GM23338 (cell line): ENCODE measurements around the gene KCNMA1. TPM values are rescaled to one million over a fixed set of nuclear protein-coding genes. Genes with fewer than 3 reads are reported as not detected.

Experiments used
- ATAC-seq: fragments of 200-7000 bp; cut with Tn5 transposase; 3 replicates; pipeline ENCODE4 v1.9.1; 2020
- DNase-seq: peaks from one replicate; pipeline ENCODE4 v3.0.0-alpha.2; 2015; ENCODE audit warnings: low spot score
- H2AFZ ChIP-seq: fragments of 200-600 bp; sonication (generic); 2 replicates; pipeline ENCODE4 v1.8.0; 2016; ENCODE audit warnings: antibody characterized with exemption, mild to moderate bottlenecking, moderate library complexity
- H3F3A ChIP-seq: fragments of 200-600 bp; sonication (generic); replicated peaks from 2 replicates; pipeline ENCODE4 v1.8.0; 2017; ENCODE audit warnings: antibody characterized with exemption, mixed run types, low read depth
- H3K27ac ChIP-seq: fragments of 200-600 bp; sonication (generic); 2 replicates; pipeline ENCODE4 v1.6.1; 2016; ENCODE audit warnings: low read depth
- H3K27me3 ChIP-seq: fragments of 200-600 bp; sonication (generic); 2 replicates; pipeline ENCODE4 v1.8.0; 2016; ENCODE audit warnings: mild to moderate bottlenecking, mixed run types, moderate library complexity; ENCODE audit not compliant: insufficient read depth
- H3K36me3 ChIP-seq: fragments of 200-600 bp; sonication (generic); 2 replicates; pipeline ENCODE4 v1.8.0; 2016; ENCODE audit warnings: mild to moderate bottlenecking; ENCODE audit not compliant: insufficient read depth
- H3K4me1 ChIP-seq: fragments of 200-600 bp; sonication (generic); 2 replicates; pipeline ENCODE4 v1.8.0; 2016; ENCODE audit warnings: mild to moderate bottlenecking, moderate library complexity; ENCODE audit not compliant: insufficient read depth
- H3K4me2 ChIP-seq: fragments of 200-600 bp; sonication (generic); 2 replicates; pipeline ENCODE4 v1.7.1; 2017; ENCODE audit warnings: mixed run types
- H3K4me3 ChIP-seq: fragments of 200-600 bp; sonication (generic); 2 replicates; pipeline ENCODE4 v1.6.1; 2016; ENCODE audit warnings: mixed run types
- H3K79me2 ChIP-seq: fragments of 200-600 bp; sonication (generic); replicated peaks from 2 replicates; pipeline ENCODE4 v1.8.0; 2017; ENCODE audit warnings: mild to moderate bottlenecking; ENCODE audit not compliant: insufficient read depth
- H3K9me2 ChIP-seq: fragments of 200-600 bp; sonication (generic); 2 replicates; pipeline ENCODE4 v1.8.0; 2017; ENCODE audit not compliant: insufficient read depth
- H4K20me1 ChIP-seq: fragments of 200-600 bp; sonication (generic); replicated peaks from 2 replicates; pipeline ENCODE4 v1.8.0; 2017; ENCODE audit warnings: mild to moderate bottlenecking; ENCODE audit not compliant: insufficient read depth
- H3K27ac Mint-ChIP-seq: 2 replicates; pipeline ENCODE4 v1.8.0; 2020; ENCODE audit warnings: inconsistent platforms, mild to moderate bottlenecking, moderate library complexity, mixed read lengths
- H3K27me3 Mint-ChIP-seq: 3 replicates; pipeline ENCODE4 v1.8.0; 2022; ENCODE audit warnings: low read depth, mild to moderate bottlenecking, moderate library complexity, mixed read lengths, inconsistent platforms; ENCODE audit not compliant: insufficient read depth, poor library complexity
- H3K36me3 Mint-ChIP-seq: 3 replicates; pipeline ENCODE4 v1.8.0; 2021; ENCODE audit warnings: low read depth, mild to moderate bottlenecking, inconsistent platforms, moderate library complexity, mixed read lengths
- H3K4me1 Mint-ChIP-seq: 3 replicates; pipeline ENCODE4 v1.8.0; 2020; ENCODE audit warnings: mild to moderate bottlenecking, inconsistent platforms, mixed read lengths
- H3K4me3 Mint-ChIP-seq: 3 replicates; pipeline ENCODE4 v1.8.0; 2021; ENCODE audit warnings: moderate library complexity, mild to moderate bottlenecking, inconsistent platforms, mixed read lengths
- H3K9me3 Mint-ChIP-seq: 3 replicates; pipeline ENCODE4 v1.8.0; 2020; ENCODE audit warnings: moderate library complexity, mild to moderate bottlenecking, inconsistent platforms, mixed read lengths
- CREB1 ChIP-seq: fragments of 250-450 bp; sonication (Bioruptor Pico); IDR thresholded peaks from 2 replicates; pipeline ENCODE4 v1.5.0; 2020; ENCODE audit warnings: low read depth, mild to moderate bottlenecking, moderate library complexity
- CTCF ChIP-seq, 2 experiments: fragments of 200-600 bp in 1 of 2; sonication (generic) in 1 of 2; conservative IDR thresholded peaks; 2 replicates each; pipeline versions ENCODE4 v1.5.1 to v1.6.1; 2016 to 2017; ENCODE audit warnings: antibody characterized with exemption in 2 of 2, low read depth in 2 of 2, mild to moderate bottlenecking in 2 of 2, moderate library complexity in 1 of 2
- ETS1 ChIP-seq: IDR thresholded peaks from 2 replicates; pipeline ENCODE4 v1.6.1; 2016; ENCODE audit warnings: antibody characterized with exemption
- EZH2 ChIP-seq: fragments of 200-600 bp; sonication (generic); IDR thresholded peaks from one replicate; pipeline ENCODE4 v1.8.0; 2017; ENCODE audit warnings: antibody characterized with exemption, mild to moderate bottlenecking, low read depth; ENCODE audit not compliant: unreplicated experiment
- EZH2phosphoT487 ChIP-seq: fragments of 200-600 bp; sonication (generic); IDR thresholded peaks from one replicate; pipeline ENCODE4 v1.8.1; 2018; ENCODE audit warnings: antibody characterized with exemption; ENCODE audit not compliant: unreplicated experiment
- JUNB ChIP-seq: IDR thresholded peaks from one replicate; pipeline ENCODE4 v1.6.1; 2016; ENCODE audit warnings: antibody characterized with exemption; ENCODE audit not compliant: unreplicated experiment
- NANOG ChIP-seq: IDR thresholded peaks from 2 replicates; pipeline ENCODE4 v1.6.1; 2016; ENCODE audit warnings: antibody characterized with exemption, borderline replicate concordance
- POLR2AphosphoS5 ChIP-seq: IDR thresholded peaks from 2 replicates; pipeline ENCODE4 v1.6.1; 2016; ENCODE audit warnings: antibody characterized with exemption, low read depth
- REST ChIP-seq: IDR thresholded peaks from one replicate; pipeline ENCODE4 v1.6.1; 2018; ENCODE audit warnings: antibody characterized with exemption; ENCODE audit not compliant: unreplicated experiment
- ZNF114 ChIP-seq: fragments of 250-450 bp; sonication (Bioruptor Pico); IDR thresholded peaks from 2 replicates; pipeline ENCODE4 v1.5.0; 2020; ENCODE audit warnings: mild to moderate bottlenecking, moderate library complexity
- ZNF331 ChIP-seq: fragments of 250-450 bp; sonication (Bioruptor Pico); IDR thresholded peaks from 2 replicates; pipeline ENCODE4 v1.5.0; 2020; ENCODE audit warnings: low read depth, mild to moderate bottlenecking, moderate library complexity
- ZNF462 ChIP-seq: fragments of 250-450 bp; sonication (Bioruptor Pico); IDR thresholded peaks from 2 replicates; pipeline ENCODE4 v1.5.0; 2020; ENCODE audit warnings: mild to moderate bottlenecking, moderate library complexity
- polyA plus RNA-seq: library from polyadenylated mRNA; unstranded; fragments of >200 nt; fragmentation: Nextera tagmentation; extraction: Ambion mirVana; gene quantifications from 2 replicates; pipeline ENCODE4 v1.2.1, GENCODE V29; 2016
- total RNA-seq: library from RNA; depleted of rRNA; stranded (reverse); fragments of >200 nt; shearing (Covaris generic); gene quantifications from 2 replicates; pipeline ENCODE4 v1.2.3, GENCODE V29; 2014

The KCNMA1 gene
- total and polyA plus RNA-seq, 2 experiments from 2014 or later, result 8.2 to 9.0 TPM

DNA sequence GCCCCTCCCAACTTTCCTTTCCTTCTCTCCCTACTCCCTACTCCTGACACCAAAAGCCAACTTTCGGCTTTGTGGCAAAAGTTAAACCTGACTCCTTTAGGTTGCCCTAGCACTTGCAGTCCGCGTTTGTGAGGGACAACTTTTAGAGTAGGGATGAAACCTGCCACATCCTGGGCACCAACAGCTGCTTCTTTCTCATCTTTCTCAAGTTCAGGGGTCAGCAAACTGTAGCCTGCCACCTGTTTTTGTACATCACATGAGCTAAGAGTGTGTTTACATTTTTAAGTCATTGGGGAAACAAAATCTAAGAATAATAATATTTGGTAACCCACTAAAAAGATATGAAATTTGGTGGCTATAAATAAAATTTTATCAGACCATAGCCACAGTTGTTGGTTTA is 660.6 kb downstream of the KCNMA1 start (continued):
- no peak for TF ChIP-seq ZNF462
- TF ChIP-seq NANOG, result no peak
- TF ChIP-seq JUNB, result no peak
- no peak for TF ChIP-seq ZNF331 (CRISPR knock-in tag)
- no peak for TF ChIP-seq EZH2
- TF ChIP-seq CREB1 (CRISPR knock-in tag), result no peak

- DNase-seq, result no peak
- Histone ChIP-seq H3K79me2 (no peaks in the 10 kb centered on the region), H3K36me3 (no peaks in the 10 kb centered on the region), H4K20me1 (no peaks in the 10 kb centered on the region), H3K27ac (no peak overlapping the region), H3K4me2 (no peak overlapping the region), H3K27me3 (no peaks in the 10 kb centered on the region), H3K9me2 (0 out of 2 replicates have a peak, but pooled peaks cover 5% of the 10 kb centered on the region), H3K4me3 (no peak overlapping the region), H3K4me1 (no peaks in the 10 kb centered on the region), H3F3A (no peaks in the 10 kb centered on the region), H2AFZ (no peak overlapping the region)
- Mint-ChIP-seq H3K4me1 (peaks cover 9% of the 10 kb centered on the region), H3K9me3 (no peaks in the 10 kb centered on the region; the same call in 2 of the 3 replicates), H3K27ac (no peak overlapping the region), H3K4me3 (no peak overlapping the region), H3K36me3 (no peaks in the 10 kb centered on the region), H3K27me3 (peaks cover 2% of the 10 kb centered on the region)
- ATAC-seq, result no peak
- TF ChIP-seq REST, result no peak
- no peak for TF ChIP-seq EZH2
- no peak for TF ChIP-seq ETS1
- no peak for TF ChIP-seq JUNB
- no peak for TF ChIP-seq EZH2phosphoT487
- TF ChIP-seq POLR2AphosphoS5, result no peak
- TF ChIP-seq CTCF (conservative IDR thresholded peaks at IDR 0.05; ENCODE audit: low read depth in 2 of 2), result no peak
- no peak for TF ChIP-seq ZNF331 (CRISPR knock-in tag)
- no peak for TF ChIP-seq ZNF114 (CRISPR knock-in tag)
- no peak for TF ChIP-seq CREB1 (CRISPR knock-in tag)
Observed at GRCh38 chr10:76976142-76976541, 661.5 kb downstream of the KCNMA1 start.
